Hindlimb muscle (tissue), 1 donor: ENCODE data around the gene GALC. TPM values are rescaled to one million over a fixed set of nuclear protein-coding genes. Genes with fewer than 3 reads are reported as not detected.
A peak's percentile ranks its signal among the peaks of the same experiment; 100 is the strongest.
"Not testable (repeated sequence)": the region's sequence is repeated elsewhere in the genome, so short reads cannot be mapped to it uniquely, and the experiment has no call there.

Source experiments
- DNase-seq: peaks from one replicate; pipeline ENCODE4 v3.0.0-alpha.2; 2013
- polyA plus RNA-seq: library from polyadenylated mRNA; unstranded; fragments of 120-200 nt; gene quantifications from one replicate; pipeline ENCODE4 v1.2.1, GENCODE V29; 2013; ENCODE audit not compliant: insufficient read length

Gene GALC
- 21.4 TPM for polyA plus RNA-seq

DNA sequence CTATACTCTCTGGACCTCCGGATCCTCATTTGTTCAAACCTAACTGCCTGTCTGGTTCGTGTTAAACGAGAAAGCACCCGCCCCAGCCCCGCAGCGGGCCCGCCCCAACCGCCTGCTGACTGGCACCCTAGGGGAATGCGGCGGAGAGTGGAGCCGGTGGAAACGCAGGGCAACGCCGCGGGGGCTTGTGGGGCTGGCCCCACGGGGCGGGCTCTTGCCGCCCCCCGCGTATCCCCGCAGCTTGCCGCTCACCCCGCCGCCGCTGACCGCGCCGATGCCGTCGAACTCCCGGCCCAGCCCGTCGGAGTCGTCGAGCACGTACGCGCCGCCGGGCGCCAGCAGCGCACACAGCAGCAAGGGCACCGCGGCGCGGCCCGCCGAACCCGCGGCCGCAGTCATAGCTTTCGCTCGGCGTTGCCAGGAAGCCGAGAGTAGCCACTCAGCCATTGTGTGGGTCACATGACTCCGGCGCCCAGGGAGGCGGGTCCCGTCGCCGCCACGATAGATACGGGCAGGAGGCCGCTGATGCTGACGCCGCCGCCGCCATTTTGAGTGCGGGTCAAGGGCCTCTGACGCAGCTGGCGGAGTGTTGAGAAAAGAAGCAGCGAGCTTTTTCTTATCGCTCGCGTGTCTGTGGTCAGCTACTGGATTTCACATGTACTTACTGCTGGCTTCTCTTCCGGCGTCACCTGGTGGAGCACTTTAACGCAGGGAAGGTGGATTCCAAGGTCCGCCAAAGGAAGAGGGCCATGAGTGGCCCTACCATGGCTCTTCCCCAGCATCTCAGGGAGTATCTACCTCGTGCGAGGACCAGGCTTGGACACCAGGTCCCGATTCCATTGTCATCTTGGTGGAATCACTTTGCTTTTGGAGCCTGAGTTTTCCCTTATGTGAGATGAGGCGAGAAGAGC lies at the start of gene GALC:
Gene GALC (minus strand): TSS at position 465 of the 911 bp plus-strand sequence. CDS start 18 bp downstream, at position 447.
- peak; percentile 90 for DNase-seq

DNA sequence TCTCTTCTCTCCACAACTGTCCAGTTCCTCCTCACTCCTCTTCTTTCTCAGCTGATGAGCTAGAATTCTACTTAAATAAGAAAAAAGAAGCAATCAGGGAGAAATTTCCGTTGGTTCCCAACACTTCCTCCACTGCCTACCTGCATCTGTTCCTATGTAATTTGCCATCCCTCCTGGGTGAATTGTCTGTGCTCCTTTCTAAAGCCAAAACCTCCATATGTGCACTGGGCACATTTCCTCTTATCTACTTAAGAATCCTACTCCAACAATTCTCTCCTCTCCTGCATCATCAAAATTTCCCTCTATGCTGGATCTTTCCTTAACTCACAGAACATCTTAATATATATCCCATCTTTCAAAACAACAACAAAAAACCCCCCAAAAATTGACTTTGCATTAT lies 47.2 kb upstream of the GALC start:
- no peak for DNase-seq

- no peak for DNase-seq
Measured at GRCh38 chr14:88039197-88039596, 46.2 kb upstream of the GALC start.

DNA sequence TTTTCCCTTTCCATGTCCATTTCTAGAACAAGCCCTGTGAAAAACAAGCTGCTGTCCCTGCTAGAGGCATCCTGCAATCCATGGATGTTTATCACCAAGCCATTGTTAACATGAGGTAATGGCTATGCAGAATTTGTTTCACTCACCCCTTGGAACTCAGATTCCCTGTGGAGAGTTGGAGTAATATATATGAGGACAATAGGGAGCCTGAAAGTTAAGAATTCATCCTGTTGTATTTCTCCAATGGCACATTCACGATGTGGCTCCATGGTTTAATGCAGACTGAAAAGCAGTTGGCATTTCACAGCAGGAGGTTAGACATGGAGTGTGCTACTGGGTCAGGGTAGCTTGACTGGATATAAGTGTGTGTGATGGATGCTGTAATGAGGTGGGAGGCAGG lies 44.3 kb upstream of the GALC start:
- no peak for DNase-seq

DNA sequence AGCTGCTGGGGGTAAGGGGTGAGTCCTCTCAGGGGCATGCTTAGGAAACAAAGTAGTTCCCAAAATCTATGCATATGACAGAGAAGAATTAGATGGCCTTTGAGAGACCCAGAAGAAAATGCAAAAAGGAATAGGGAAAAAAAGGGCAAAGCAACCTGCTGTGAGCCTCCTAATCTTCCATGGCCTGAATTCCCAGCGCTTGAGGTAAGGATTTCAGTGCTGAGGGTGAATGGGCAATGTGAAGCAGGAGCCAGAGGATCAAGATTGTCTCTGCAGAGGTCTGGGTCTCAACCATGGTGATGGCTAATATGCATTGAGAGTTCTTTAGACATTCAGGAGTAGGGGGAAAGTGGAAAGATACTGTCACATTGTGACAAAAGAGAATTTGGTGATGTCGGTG lies 43.4 kb upstream of the GALC start:
- no peak for DNase-seq

DNA sequence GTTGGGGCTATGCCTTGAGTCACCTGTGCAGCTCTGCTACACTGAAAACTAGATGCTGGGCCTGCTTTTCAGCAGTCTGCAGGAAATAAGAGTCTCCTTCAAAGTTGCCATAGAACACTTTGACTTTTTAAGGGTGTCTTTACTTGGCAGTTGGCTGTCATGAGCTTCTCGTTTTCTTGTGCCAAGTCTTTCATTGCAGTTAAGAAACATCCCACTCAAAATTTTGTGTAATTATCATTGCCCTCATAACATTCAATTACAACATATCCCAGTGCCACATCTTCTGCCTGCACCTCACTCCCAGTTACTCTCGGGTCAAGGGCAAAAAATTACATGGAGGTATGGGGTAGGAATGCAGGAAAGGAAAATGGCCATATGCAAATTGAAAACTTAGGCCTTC lies 41.1 kb upstream of the GALC start:
- no peak for DNase-seq

DNA sequence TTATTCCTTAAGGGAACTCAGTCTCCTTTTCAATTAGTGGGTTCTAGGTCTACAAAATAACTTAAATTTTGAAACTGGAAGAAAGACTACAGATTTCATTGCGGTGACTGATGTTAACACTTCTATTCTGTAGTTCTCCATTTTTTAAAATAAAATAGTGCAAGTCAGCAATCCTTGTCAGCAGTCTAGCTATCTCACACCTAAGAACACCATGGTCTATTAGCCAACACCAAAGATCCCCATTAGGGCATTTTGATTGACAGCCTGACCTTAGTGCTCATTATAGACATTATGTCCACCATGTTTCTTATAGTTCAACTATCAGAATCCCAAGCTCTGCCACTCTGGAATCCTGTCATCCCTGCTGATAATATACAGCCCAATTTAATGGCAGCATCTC lies 39.4 kb upstream of the GALC start:
- DNase-seq: no peak

DNA sequence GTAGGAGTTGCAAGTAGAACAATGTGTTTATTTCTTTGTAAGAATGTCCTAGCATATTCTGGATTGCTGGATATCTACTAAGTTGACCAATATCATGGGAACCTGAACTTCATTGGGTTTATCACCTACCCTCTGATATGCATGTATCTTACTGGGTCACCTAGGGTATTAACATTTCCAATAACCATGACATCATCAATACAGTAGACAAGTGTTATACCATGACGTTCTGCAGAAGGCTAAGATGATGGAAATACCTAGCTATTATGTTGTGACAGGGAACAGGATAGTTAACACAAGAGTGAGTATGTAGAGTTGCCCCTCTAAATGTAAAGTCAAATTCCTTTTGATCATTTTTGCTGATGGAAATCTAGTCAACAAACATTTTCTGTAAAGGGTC lies 37.9 kb upstream of the GALC start:
- DNase-seq: no peak

- no peak for DNase-seq
Measured at GRCh38 chr14:88030079-88030478, 37.1 kb upstream of the GALC start.

- DNase-seq: no peak
Measured at GRCh38 chr14:88029500-88029899, 36.5 kb upstream of the GALC start.

DNA sequence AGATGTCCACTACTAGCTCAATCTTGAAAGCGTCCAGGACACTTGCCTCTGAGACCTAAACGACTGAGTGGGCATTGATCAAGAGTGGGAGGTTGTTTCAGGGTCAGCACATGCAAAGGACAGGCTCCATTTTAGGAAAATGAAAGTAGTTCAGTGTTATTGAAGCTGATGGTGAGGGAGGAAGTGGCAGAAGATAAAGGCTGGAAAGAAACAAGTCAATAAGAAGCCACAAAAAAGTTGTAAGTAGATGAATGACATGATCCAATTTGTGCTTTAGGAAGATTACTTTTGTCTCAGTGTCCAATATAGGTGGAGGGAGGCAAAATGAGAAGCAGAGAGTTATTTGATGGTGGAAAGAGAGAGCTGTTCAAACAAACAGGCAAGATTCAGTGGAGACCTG lies 33.9 kb upstream of the GALC start:
- DNase-seq: no peak

DNA sequence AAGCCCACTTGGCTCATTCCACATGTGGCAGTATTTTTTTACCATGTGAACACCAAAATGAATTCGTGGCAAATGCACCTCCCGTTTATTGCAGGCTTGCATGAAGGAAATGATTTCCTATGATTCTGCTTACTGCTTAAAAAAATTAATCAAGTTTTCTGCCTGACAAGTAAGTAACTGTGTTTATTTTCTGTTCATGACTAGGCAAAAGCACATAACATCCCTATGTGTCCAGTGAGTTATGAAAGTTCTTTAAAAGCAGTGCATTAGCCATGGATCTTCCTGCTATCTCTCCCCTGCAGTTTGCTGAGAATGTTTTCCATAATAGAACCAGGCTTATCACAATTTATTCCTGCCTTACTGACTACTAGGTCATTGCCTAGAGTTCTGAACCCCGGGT lies 32.3 kb upstream of the GALC start:
- no peak for DNase-seq

DNA sequence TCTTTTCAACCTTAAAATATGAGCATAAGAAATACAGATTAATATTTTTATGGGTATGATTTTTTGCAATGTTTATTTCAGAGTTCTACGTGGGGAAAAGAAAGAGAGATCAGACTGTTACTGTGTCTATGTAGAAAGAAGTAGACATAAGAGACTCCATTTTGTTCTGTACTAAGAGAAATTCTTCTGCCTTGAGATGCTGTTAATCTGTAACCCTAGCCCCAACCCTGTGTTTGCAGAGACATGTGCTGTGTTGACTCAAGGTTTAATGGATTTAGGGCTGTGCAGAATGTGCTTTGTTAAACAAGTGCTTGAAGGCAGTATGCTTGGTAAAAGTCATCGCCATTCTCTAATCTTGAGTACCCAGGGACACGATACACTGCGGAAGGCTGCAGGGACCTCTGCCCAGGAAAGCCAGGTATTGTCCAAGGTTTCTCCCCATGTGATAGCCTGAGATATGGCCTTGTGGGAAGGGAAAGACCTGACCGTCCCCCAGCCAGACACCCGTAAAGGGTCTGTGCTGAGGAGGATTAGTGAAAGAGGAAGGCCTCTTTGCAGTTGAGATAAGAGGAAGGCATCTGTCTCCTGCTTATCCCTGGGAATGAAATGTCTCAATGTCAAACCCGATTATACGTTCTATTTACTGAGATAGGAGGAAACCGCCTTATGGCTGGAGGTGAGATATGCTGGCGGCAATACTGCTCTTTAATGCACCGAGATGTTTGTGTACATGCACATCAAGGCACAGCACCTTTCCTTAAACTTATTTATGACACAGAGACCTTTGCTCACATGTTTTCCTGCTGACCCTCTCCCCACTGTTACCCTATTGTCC lies 31.5 kb upstream of the GALC start:
- DNase-seq: not testable (repeated sequence)

GRCh38 chr14:88023658-88024187 lies 30.7 kb upstream of the GALC start:
- no peak for DNase-seq

DNA sequence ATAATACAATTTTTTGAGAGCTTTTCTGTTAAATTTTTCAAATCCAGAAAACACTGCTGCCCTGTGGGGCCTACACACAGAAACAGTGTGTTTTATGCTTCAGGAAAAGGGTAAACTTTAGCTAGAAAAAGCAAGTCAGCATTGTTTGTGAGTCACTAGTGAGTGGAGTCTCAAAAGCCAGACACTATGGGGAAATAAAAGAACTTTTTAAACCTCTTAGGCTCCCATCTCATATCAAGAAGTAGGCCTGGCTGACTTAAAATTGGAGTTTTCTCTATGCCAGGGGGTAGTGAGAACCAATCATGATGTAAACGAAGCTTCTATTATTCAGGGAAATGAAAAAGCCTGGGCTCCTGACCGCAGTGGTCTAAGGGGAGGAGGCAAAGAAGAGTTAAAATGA lies 24.6 kb upstream of the GALC start:
- DNase-seq: no peak

DNA sequence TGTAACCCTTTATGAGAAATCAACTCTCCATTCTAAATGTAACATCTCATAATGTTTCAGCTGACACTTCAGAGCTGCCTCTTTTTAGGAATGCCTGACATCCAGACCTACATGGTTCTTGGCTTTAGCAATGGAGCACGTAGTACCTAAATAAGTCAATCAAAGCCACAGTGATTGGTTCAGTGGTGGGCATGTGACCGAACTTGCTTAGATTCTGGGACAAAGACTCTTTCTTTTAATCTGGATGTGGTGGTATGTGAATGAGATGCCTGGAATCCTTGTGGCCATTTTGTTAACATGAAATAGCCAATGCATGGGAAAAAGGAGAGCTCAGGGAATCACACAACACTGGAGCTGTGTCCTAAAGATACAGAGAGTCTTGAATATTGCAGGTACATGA lies 23.8 kb upstream of the GALC start:
- no peak for DNase-seq

DNA sequence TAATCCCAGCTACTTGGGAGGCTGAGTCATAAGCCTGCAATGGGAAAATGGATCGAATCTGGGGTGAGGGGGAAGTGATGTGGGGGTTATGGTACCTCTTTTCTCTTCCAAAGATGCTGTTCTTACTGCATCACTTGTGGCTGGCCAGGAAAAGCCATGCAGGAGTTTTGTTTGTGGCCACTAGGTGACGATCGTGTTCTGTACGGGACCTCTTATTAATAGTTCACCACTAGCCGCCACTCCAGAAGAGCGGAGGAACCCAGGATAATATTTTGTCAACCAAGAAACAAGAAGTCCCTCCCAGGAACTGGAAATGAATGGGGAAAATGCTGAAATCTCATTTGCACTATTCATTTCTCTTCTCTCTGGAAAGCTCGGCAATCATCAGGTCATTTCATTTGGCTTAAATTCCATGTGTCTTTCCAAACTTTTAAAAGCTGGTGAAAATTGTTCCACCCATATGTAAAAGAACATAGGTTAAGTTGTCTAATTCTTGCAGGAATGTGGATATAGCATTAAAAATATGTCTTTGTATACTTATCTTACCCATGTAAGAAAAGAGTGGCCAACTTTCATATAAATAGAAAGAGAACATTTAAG lies 20.9 kb upstream of the GALC start:
- peak; percentile 61 for DNase-seq

- DNase-seq: no peak
Measured at GRCh38 chr14:88012495-88012894, 19.5 kb upstream of the GALC start.

DNA sequence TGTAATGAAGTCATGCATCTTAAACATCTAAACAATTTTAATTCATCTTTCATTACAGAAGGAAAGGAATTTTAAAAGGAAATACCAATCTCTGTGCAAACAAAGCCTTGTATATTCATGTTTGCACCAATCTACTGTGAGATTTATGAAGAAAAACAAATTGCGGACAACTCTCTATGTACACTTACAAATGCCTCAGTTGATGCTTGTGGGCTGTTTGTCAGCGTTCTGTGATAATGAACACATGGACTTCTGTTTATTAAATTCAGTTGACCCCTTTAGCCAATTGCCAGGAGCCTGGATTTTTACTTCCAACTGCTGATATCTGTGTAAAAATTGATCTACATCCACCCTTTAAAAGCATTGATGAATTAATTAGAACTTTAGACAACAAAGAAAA lies 17.3 kb upstream of the GALC start:
- DNase-seq: no peak

- no peak for DNase-seq
Measured at GRCh38 chr14:88009486-88009885, 16.5 kb upstream of the GALC start.

GRCh38 chr14:88008039-88008742 lies 15.2 kb upstream of the GALC start:
- DNase-seq: no peak

DNA sequence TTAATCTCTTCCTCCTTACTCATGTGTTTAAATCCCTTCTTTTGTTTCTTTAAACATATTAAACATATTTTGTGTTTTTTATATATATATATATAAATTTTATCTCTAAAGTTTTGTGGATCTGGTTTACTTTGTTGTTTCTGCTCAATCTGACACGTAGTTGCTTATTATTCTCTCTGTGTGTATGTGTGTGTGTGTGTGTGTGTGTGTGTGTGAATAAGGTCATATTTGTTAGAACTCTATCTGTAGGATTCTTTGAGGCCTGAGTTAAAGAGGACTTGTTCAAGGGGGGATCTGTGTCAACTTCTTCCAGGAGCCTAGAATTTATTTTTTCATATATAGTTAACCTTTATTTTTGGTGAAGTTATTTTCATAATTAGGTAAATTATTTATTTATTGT lies 14.6 kb upstream of the GALC start:
- no peak for DNase-seq
